HG03558 (cell line): Measurements from ENCODE around the gene VSX1.

Source experiments
- ATAC-seq: cut with Tn5 transposase; IDR thresholded peaks from one replicate; pipeline ENCODE4 v1.9.1; 2021; ENCODE audit warnings: moderate number of reproducible peaks; ENCODE audit not compliant: unreplicated experiment; ENCODE audit errors: extremely low read depth

Gene VSX1

DNA sequence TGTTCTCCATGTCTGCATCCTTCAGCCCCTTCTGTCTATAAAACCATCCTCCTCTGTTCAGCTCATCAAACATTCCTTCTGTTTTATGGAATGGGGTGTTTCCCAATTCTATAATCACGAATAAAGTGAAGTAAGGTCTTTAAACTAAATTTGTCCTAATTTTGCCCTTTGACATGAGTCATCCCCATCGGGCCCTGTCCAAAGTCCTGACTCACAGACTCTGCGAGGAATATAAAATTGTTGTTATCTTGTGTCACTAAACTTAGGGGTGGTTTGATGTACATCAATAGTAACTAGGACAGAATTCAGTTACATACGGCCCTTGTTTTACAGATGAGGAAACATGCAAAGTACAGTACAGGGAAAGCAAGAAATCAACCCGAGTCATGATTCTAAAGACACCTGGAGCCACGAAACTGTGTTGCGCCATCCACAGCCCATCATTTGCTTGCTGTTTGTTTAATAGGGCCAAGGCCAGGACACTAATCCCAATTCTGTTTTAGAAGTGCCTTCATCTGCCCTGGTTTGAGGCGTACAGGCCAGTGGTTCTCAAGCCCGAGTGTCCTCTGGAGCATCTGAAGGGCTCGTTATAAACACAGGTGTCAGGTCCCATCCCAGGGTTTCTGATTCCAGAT is 26.8 kb downstream of the VSX1 start:
- no peak for ATAC-seq

DNA sequence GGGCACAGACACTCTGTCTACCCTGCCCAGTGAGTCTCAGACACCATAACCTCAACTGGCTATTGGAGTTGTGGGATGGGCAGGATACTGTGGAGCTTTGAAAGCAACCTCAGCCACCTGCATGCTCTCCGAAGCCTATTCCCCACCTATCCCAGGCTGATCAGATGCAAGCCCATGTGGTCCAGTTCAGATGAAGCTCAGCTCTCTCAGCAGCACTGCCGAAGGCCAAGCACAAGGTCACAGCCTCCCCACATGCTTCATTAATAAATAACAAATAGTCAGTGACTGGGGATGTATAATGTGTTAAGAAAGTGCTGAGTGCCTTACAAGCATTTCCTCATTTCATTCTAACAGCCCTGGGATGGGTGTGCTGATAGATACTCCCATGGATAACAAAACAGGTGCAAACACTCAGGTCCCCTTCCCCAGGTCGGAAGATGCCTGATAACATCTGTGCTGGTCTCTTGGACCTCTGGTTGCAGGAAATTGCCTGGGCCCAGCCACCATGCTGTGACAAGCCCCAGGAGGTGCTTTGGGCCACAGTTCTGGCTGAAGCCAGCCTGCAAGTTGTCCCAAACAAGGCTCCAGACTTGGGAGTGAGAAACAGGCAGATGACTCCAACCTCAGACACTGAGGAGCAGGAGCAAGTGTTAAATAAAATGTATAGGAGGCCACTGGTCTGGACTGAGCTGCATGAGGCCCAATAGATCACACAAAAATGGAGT is 27.7 kb downstream of the VSX1 start:
- no peak for ATAC-seq

DNA sequence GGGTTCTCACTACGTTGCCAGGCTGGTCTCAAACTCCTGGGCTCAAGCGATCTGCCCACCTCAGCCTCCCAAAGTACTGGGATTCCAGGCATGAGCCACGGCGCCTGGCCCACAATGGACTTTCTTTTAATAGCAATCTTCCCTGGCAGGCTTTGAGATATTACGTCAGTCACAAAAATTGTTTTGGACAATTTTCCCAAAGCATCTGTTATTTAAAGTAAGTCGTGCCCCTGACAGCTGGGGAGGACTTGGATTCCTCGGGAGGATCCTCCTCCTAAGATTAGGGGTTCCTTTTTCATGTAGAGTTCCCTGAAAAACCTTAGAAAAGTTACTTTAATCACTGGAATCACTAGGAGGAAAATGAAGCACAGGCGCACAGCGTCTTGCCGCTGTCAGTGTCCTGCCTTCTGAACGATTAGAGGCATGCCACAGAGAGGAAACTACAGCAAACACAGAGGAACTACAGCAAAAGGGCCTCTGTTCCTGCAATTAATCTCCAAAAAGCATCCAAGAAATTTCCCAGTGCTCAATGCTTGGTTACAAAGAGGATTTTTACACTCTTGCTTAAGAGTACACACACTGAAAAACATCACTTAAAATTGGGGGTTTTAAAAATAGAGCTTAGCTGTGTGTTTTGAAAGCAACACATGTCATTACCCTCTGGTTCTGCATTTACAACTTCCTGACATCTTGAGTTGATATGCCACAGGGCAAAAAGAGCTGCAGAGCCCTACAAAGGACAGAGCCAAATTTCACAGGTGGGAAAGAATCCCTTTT is 28.5 kb downstream of the VSX1 start:
- ATAC-seq = no peak

DNA sequence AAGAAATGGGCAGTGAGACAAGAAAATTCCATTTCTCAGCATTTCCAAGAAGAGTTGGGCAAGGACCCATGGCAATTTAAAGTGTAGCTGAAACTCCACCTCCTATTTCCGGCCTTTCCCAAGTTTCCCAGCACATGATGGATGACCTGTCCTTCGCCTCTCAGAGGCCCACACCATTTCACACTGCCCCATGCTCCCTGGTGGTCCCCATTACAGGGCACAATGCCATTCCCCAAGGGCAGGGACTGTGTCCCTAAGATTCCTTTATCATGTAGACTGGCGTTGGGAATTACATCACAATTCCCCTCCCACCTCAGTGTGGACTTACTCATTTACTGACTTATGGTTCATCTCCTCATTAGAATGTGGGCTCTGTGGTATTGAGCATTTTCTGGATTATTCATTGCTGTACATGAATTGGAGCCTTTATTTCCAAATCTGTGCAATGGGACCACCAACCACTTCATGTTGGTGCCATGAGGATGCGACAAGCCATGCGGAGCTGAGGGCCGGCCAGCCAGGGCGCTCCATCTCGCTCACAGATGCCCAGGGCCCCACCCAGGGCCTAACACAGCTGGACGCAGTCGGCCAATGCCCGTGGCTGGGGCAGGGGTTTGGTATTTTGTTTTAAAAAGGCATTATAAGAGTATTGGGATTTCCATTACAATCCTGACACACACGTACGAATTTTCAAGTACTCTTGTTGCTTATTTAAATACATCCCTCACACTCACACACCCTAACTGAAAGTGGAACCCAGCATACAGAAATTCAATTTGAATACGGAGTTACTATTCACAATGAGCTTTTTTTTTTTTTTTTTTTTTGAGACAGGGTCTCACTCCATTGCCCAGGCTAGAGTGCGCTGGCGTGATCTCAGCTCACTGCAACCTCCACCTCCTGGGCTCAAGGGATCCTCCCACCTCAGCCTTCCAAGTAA is 29.4 kb downstream of the VSX1 start:
- no peak for ATAC-seq

DNA sequence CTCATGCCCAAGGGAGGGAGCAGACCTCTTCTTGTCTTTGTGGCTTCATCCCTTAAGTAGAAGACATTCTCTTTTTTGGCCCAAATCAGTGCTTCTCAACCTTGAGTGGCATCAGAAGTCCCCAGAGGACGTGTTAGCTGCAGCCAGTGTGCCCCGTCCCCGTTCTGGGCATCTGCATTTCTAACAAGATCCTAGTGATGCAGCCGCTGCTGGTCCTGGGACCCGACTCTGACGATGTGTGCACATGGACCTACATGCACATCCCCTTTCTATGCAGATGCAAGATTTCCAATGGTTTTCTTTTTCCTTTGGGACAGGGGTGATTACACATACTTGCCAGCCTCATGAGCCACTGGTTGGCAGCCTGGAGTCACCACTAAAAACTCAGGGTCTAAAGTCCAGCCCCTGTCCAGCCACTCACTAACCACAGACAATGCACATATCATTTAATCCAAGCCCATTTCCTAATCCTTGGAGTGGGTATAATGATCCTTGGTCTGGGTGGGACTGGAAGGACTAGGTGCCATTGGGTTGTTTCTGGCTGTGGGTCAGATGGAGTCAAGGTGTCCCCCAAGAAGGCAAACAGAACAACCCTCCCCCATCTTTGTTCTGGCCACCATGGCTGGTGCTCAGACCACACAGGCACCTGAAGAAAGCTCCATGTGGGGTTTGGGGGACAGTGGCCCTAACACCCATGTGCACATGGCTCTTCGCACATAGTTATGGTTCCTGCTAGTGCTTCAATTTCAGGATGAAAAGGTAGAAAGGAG is 30.4 kb downstream of the VSX1 start:
- no peak for ATAC-seq

DNA sequence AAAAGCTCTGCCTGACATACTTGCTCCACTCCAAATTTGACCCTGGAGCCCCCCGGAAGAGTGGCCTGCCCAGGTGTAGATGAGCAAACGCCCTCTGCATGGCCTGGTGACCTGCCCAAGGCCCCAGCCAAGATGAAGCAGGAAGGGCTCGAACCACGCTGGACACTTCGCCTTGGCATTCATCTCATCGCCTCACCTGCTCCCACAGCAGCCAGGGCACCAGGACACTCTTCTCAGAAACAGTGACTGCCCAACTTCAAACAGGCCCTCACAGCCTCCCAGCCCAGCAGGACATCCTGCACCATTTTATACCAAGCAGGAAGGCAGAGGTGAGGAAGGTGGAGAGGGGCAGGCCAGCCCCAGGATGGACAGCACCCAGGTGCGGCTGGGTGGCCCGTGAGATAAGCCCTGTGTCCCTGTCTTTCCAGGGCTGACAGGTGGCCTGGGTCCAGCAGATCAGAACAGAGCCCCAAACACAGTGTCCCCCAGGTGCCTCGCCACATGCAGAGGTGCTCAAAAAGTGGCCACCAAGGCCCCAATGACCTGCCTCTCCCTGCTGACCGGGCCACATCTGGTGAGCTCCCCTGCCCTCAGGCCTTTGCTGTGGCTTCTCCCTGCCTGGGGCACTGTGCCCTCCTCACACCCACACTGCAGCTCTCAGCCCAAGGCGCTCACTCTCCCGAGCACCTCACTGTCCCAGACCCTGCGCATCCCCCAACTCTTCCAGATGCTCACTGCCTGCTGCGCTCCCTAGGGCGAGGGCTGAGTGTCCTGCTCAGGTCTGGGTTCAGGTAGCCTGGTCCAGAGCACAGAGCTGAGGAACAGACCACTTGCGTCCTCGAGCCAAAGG is 31.2 kb downstream of the VSX1 start:
- ATAC-seq = no peak

DNA sequence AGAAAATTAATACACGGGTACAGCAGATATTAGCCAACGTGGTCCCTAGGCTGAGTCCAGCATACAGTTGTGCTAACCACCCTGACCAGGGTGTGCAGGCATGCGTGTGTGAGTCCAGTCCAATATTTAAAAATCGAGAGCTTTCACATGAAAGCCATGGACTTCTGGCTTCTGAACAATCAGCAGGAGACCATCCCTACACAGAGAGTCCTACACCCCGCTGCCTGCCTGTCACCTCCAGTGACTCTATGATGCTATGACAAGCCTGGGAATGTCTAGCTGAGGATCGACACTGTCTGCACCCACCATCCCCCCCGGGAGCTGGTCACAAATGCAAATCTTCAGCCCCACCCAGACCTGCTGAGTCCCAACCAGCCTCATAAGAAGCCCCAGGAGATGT is 31.9 kb downstream of the VSX1 start:
- ATAC-seq = no peak

DNA sequence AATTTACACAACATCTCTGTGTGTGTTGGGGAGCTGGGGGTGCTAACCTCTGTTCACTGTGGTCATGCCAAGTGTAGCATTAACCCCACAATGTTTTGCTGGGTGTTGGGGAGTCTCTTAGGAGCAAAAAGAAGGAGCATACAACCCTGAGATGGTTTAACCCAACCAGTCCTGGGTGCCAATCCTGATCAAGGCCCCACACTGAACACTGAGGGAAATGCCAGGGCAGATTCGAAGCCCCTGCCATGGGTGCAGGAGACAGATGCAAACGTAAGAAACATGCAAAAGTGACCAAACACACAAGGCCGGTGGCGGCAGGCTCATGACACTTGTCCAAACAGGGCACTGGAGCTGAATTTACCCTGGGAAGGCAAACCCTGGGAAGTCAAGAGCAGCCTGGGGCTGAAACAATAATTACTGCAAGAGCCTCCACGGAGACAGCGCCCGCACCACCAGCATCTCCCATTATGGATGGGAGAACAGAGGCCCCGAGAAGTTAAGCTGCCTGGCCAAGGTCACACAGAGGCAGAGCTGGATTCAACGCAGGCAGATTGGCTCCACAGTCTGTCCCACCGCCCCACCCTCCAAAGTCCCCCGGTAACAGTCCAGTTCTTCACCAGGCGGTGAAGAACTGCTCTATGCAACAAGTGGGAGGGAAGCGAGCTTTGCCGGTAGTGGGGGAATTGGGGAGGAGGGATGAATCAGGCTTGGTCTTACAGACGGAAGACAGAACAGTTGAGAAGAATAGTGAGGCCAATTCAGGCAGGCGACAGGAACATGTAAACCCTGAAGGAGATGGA is 32.5 kb downstream of the VSX1 start:
- no peak for ATAC-seq

DNA sequence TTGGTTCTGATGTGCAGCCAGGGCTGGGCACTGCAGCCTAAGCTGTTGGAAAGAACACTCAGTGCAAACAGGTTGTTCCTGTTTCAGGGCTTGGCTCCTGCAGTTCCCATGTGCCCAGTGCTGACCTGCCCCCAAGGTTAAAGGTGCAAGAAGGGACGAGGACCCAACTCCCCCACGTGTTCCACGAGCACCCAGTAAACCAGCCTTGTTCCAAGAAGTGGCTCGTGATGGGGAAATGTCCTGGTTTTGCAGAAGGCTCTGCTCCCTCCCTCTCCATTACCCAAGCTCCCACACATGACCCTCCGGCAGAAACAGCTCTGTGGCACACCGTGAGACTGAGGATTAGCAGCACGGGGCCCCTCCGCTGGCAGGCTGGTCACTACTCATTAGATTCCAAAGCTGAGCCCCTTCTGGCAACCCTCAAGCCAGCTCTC is 33.4 kb downstream of the VSX1 start:
- no peak for ATAC-seq

DNA sequence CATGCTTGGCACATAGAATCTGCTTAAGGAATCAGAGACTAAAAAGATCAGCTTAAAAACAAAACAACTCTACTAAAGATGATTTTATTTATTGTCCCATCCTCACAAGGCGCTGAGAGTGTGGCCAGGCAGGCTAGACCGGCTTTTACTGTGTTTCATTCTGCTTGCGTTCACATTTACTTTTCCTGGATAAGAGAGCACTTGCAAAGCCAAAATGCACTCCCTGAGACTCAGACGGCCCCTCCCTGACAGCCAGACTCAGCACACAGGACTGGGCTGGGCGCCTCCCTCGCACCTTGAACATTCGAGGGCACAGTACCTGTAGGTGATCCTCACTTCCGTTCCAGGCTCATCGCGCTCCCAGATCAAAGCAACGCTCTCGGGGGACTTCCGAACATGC is 34.2 kb downstream of the VSX1 start:
- no peak for ATAC-seq

DNA sequence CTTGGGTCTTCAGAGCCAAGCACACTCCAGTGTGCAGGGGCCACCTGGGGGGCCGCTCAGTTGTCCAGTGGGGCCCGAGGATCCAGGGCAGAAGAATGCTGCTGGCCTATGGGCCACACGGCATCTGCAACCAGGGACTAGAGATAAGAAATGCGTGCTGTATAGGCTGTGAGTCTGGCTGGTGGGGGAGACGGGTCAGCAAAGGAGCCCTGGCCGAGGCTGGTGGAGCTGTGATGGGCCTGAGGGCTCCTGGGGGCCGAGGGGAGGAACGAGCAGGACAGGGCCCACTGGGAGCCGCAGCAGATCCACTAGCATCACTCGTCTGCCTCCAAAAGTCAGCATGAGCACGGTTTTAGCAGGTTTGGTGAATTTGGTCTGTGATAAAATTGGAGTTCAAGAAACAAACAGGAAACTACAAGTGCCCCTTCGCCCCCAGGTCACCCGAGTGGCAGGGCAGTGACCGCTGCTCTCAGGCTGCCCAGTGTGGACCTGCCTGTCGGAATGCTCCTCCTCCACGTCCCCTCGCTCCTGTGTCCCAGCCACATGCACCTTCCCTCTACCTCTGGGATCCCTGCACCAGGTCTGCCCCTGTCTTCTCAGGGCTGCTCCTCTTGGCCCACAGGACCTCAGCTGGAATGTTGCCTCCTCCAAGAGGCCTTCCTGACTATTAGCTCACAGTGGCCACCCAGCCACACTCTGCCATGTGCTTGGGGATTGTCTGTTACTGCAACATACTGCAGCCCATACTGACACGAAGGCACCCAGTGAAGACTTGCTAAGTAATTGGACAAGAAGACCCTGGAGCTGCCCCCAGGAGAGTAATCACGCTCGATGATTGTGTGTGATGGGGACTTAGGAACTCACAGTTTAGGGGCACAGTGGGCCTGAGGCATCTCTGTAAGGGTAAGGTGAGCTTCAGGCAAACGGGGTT is 34.9 kb downstream of the VSX1 start:
- no peak for ATAC-seq

DNA sequence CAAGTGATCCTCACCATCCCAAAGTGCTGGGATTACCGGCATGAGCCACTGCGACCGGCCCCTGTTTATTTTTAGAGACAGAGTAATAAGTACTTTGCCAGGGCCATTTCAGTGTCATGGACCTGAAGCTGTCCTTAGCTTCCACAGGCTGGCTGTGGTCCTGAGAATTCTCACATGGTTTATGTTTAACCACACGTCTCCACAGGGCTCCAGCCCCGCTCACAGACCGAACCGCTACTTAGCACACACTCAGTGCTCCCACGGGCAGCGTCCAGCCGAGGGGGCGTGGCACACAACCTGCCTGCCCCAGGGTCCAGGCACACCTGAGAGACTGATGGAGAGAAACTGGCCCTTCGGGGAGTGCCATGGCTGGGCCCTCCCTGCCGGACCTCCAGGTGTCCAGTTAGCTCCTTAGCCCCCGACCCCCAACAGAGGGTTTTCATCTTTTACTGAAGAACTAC is 35.7 kb downstream of the VSX1 start:
- no peak for ATAC-seq

DNA sequence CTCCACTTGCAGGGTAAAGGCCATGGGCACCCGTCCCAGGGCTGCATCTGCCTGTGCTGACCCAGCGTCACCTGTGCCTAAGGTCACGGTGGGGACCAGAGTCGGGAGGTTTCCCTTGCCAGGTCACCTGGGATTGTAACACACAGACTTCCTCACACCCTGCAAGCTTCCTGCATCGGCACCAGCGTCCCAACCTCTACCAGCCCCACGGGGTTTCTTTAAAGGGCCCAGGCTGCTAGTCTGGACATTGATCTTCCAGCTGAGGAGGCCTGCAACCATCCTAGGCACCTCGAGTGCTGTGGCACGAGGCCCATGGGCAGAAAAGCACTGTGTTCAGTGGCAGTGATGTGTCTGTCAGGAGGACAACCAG is 36.6 kb downstream of the VSX1 start:
- ATAC-seq = no peak

DNA sequence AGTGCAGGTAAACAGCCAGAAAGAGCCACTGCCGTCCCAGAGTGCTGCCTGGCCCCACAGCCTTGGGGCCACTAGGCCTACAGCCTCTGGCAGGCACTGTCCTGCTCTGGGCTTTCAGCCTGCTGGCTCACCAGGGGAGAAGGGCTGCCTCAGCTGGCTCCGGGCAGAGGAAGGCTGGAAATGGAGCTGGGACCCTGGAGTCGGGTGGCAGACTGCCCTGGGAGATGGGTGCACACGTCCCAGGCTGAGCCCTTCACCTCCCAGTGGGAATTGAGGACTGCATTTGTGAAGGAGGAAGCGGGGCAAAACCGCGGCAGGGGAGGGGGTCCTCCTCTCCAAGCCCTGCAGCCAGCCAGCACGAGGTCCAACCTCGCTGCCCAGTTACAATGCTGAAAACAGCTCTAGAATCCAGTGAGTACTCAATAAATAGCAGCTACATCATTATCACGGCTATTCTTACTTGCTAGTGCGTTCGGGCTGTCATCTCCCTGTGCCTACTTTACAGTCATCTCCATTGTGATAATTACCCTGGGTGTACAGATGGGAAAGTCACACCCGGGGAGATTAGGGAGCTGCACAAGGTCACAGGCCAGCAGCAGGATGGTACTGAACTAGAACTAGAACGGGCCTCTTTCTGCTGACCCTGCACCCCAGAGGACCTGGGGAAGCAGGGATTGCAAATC is 37.1 kb downstream of the VSX1 start:
- ATAC-seq = no peak

DNA sequence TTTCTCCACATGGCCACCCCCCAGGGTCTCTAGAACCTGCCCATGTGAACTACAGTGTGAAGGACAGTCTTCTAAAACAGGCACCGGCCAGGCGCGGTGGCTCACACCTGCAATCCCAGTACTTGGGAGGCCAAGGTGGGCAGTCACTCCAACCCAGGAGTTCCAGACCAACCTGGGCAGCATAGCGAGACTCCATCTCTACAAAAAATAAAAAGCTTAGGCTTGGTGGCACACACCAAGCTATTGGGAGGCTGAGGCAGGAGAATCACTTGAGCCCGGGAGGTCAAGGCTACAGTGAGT is 37.7 kb downstream of the VSX1 start:
- ATAC-seq = no peak

DNA sequence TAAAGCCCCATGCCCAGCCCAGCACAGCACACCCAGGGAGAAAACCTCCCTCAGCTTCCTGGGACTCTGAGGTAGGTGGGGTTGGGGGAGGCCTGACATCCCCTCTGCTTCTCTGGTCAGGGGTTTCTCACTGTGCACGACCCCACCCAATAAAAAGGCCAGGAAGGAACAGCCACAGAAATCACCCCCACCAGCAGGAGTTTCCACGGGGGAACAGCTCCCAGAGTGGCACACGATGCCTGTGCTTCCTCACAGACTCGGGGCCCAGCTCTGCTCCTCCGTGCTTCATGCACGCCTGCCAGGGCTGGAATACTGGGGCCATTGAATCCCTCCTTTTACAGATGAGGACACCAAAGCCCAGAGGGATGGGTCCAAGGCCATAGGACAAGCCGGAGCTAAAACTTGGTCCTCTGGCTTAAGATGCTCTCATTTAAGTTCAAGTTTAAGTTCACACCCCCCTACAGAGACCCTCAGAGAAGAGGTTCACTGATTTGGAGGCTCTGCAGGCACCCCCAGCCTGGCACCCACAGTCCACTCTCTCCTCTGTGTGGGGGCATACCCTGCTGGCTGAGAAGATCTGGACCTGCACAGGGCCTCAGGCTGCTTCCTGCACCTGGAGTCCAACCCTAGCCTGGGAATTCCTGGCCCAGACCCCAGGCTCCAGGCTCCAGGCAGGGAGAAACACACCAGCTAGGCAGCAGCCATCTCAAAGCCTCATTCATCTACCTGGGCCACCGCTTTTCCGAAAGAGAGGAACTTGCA is 38.3 kb downstream of the VSX1 start:
- ATAC-seq = no peak
